GM18951 (cell line): ENCODE data around the gene RPLP2.

Experiments
- POLR2A ChIP-seq: IDR thresholded peaks from 4 replicates; pipeline ENCODE4 v1.6.1; 2011; ENCODE audit warnings: mild to moderate bottlenecking; ENCODE audit not compliant: insufficient read length, insufficient read depth; ENCODE audit errors: extremely low read depth
- in situ Hi-C: fragments of 300-500 bp; cut with MboI; formaldehyde crosslinking; loops from one replicate; pipeline ENCODE4 v1.12.0; 2022; ENCODE audit warnings: low sequenced_read_pairs, mixed read lengths, inconsistent platforms; ENCODE audit not compliant: unreplicated experiment

The RPLP2 gene

DNA sequence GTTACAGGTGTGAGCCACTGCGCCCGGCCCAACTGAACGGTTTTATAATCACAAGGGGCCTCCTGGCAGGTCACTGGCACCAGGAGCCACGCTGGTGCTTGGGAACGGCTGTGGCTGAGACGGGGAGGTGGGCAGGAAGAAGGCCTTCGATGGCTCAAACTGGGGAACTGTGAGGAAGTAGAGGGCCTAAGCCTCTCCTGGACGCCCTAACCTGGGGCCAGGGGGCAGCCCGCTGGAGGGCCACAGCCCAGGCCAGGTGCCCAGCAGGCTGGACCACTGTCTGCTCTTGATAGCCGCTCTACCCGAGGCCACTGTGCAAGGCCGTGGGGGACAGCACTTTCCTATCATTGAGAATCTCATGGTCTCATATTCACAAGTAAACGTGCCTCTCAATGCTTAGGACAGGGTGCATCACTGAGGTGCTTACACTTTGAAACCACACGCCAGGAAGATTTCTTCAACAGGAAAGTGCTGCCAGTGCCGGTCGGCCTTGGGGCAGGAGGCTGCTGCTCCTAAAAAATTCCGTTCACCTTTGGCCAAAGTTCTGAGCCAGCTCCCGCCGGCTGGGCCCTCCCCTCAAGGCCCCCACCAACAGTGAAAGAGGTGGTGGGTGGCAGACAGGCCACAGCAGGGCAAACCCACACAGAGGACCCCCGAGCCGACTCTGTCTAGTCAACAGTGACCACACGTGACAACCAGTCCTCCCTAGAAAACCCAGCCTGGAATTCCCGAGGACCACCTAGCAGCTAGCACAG lies 39.7 kb upstream of the RPLP2 start:
- TF ChIP-seq POLR2A = no peak
- in situ Hi-C loops = no loop called here

DNA sequence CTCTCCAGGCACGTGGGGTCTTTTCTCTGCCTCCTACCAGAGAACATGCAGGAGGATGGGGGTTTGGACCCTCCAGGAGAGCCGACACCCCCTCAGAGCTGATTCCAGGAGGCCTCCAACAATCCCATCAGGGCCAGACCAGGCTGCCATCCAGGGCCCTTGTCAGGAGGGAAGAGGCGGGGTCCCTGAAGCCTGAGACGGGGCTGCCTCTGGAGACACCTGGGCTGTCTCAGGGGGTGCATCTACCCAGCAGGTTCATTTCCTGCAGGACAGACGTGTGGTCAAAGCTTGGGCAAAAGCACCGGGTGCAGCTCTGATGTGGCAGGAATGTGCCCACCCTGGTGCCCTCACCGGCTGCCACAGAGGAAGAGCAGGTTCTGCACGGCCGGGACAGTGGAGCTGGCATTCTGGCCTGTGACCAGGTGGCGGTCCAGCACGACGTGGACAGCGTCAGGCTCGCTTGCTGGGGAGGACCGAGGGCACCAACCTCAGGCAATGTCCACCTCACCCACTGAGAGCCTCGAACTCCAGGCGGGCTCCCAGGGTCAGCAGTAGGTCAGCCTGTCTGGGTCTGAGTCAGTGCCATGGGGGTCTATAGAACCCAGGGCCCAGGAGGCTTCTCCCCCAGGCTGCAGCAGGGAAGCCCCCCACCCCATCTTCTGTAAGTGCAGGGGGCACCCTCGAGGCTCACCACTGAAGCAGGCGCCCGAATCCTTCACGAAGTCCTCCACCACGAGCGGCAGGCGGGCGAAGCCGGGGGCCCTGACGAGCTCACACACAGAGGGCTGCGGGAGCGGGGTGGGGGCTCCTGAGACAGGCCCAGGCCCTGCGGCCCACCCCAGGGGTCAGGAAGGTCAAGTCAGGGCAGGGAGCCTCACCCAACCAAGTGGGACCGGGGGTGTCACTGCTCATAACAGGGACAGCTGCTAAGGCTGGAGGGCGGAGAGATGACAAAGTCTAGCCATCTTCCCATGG lies 38.8 kb upstream of the RPLP2 start:
- in situ Hi-C loops = no loop called here
- TF ChIP-seq POLR2A = no peak

DNA sequence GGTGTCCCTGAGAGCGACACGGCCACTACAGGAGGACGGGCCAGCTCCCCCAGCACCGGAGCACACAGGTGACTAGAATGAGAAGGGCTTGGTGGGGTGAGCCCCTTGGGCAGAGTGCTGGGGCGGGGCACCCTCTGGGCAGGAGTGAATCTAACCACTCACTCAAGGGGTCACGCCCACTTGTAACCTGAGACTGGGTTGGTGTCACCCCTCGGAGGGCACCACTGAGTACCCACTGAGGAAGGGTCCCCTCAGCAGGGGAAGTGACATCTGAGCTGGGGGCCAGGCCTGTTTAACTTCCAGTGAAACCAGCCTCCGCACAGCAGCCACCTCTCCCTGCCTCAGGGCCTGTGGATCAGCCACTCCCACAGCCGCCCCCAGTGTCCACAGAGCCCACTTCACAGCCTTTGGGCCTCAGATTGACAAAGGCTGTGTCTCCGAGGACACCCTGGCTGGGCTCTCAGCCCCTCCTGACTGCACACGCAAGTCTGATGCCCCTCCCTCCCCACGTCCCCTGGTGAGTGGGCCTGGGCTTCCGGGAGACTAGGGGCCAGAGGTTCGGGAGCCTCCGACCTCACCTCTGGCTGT lies 38.1 kb upstream of the RPLP2 start:
- TF ChIP-seq POLR2A = no peak

DNA sequence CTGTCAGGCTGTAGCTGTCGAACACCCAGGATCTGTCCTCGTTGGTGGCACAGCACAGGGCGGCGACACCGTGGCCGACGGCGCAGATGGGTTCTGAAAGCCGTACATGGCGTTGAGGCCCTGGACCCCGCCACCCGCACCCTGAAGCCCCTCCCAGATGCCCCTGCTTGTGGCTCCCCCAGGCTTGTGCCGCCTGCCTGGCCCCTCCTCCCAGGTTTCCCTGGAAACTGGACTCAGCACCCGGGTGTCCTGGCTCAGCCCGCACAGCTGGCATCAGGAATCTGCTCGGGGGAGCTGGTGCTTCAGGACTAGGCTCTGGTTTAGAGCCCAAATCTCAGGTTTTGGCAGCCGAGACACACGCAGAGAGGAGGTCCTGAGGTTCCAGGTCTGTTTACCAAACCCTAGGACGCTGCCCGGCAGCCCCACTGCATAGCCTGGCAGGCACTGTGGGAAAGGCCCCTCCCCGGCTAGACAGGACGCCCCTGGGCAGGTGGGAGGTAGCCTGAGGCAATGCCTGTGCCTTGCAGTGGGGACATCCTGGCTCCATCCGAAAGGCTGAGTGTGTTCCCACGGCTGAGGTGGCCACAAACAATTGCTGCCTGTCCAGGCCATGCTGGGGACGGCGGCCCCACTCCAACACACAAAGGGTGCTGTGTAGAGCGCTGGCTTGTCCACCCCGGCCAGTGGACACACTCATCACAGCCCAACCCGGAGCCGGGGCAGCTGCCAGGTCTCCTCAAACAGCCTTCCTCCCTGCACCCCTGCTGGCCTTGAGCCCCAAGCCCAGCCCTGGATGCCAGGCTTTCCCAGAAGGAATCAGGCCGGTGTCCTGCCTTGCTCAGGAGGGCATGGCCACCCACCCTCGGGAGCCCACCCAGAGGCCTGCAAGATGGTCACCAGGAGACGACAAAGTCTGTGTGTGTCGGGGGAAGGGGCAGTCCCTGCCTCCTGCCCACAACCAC lies 37.1 kb upstream of the RPLP2 start:
- in situ Hi-C loops = no loop called here
- TF ChIP-seq POLR2A = no peak

More for the DNA sequence above, 38.1 kb upstream of the RPLP2 start:
- in situ Hi-C loops = no loop called here

DNA sequence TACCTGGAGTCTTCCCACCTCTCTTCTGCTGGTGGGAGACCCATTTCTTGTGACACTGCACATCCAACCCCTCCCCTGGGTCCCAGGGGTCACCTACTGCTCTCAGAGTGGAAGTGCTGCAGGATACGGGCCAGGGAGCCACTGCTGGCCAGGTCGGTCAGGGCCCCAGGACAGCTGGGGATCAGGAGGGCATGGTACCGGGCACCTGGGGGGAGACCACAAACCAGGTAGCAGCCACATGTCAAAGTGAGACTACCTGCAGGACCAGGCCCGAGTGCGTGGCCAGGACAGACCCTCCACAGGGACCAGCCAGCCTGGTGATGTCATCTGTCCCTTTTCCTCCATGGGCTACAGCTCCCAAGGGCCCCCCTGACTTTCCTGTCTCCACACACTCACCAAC lies 36.3 kb upstream of the RPLP2 start:
- TF ChIP-seq POLR2A = no peak
- in situ Hi-C loops = no loop called here

DNA sequence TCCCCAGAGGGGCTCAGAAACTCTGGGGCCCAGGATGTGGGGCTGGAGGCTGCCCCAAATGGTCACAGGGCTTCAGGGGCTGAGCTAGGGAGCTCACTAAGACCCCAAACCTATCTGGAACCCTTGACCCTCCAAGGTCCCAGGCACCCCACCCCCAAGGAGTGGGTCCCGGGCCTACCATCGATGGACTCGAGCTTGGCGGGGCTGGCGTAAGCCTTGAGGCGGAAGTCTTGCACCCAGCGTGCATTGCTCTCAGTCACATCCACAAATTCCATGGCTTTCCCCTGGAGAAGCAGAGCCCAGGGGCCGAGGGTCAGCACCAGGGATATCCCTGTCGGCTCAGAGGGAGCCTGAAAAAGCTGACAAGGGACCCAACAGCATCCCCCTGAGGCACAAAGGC lies 35.9 kb upstream of the RPLP2 start:
- TF ChIP-seq POLR2A = no peak
- in situ Hi-C loops = no loop called here

DNA sequence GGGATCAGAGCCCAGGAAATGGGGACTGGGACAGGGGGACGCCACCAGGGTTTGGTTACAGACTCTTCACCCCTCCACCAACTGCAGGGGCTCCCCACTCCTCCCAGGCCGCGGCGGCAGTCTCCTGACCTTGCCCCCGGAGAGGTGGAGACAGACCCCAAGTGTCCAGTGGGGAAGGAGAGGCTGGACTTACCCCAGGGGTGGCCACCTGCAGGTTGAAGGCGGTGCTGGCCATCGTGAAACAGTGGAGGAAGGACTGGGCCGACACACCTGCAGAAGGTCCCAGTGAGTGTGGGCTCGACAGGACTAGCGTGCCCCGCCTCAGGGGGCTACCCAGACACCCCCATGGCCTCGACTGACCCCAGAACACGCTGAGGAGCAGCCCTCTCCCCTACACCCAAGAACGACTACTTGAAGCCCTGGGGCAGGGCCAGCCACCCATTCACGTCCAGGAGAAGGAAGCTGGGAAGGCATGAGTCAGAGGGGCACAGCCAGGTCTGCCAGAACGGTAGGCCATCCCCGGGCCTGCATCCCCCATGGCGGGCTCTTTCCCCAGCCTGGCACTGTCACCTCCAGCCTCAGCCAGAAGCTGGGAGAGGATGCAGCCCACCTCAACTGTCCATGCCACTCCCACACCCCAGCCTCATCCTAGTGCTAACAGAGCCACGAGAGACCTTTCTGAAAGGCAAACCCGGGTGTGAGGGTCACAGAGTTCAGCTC lies 34.7 kb upstream of the RPLP2 start:
- TF ChIP-seq POLR2A = no peak
- in situ Hi-C loops = no loop called here

DNA sequence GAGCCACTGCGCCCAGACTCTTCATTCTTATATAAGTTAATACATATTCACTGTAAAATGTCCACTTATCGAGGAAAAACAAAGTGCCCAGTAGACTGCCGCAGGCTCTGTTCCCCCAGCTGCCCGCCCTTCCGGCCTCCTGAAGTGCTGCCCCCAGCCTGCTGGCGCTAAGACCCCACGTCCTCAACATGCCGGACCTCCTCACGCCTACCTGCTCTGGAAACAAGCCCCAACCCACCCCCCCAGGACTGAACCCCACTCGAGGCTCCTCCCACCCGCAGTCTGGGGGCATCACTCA lies 33.6 kb upstream of the RPLP2 start:
- in situ Hi-C loops = no loop called here
- TF ChIP-seq POLR2A = no peak

DNA sequence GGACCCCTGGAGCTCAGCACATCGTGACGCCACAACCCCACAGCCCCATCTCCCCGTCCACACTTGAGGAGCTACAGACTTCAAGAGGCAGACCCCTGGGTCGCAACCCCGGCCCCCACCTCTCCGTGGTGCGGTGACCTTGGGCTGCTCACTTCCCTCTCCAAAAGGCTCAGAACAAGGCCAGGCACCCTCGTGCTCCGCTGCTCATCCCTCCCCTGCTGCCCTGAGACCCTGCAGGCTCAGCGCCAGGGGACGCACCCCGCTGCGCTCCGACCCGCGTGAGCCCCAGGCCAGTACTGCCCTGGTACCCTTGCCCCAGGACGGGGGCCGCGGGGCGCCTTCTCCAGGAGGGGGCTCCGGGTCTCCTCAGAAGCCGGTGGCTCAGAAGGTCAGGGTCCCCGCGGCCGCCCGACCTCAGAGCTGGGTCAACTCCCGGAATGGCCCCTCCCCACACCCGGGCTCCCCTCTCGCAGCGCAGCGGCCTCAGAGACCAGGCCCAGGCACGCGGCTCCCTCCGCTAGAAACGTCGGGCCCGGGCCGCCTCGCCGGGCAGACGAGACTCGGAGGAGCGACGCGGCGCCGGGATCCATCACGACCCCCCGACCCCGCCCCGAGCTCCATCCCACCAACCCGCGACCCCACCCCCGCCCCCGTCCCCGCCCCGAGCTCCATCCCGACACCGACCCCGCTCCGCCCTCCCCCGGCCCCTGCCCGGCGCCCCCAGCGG lies 33.0 kb upstream of the RPLP2 start:
- no peak for TF ChIP-seq POLR2A
- in situ Hi-C loops = no loop called here

DNA sequence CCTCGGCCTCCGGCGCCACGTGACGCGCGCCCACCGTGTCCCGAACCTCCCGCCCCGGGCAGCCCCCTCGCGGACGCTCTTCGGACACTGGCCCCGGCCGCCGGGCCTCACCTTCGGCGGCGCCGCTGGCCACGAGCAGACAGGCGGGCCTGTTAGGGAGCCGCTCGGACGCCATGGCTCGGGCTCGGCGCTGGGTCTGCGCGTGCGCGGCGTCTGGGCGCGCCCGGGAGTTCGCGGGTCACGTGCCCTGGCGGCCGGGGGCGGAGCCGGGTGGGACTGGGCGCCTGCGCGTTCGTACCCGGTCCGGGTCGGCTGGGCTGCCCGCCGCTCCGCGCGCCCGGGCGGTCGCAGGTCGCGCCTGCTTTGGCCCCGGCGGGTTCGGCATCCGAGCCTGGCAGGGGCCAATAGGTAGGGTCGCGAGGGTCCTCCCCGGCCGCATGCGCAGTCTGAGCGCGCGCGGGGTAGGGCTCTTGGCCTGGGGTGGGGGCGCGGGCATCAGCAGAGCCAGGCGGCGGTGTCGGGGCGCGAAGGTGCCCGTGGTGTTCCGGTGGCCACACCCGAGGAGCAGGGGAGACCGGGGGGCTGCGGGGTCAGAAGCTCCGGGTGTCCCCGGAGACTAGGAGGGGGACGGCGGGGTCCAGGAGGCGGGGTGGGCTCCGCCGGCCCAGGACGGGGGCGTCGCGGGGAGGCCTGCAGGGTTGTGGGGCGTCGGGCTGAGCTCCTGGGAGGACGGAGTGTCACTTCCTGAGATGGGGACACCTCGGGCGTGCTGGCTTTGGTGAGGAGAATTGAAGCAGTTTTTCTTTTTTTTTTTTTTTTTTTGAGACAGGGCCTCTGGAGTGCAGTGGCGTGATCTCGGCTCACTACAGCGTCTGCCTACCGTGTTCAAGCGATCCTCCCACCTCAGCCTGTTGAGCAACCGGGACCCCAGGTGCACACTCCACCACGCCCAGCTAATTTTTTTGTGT lies 32.2 kb upstream of the RPLP2 start, which contains the start of gene GATD1:
TSS of gene GATD1 (minus strand) at position 200 of the 968 bp plus-strand sequence. CDS start at position 175, 25 bp downstream.
- TF ChIP-seq POLR2A = peak; percentile 99
- in situ Hi-C loops = no loop called here
